PC-9 (cell line): ENCODE data around the gene ADORA2A.

Source experiments
- CTCF ChIP-seq: fragments of 200-600 bp; sonication (generic); conservative IDR thresholded peaks from 2 replicates; pipeline ENCODE4 v1.6.1; 2017; ENCODE audit warnings: mixed run types, antibody characterized with exemption, mild to moderate bottlenecking, moderate library complexity
- EZH2 ChIP-seq: fragments of 200-600 bp; sonication (generic); IDR thresholded peaks from 2 replicates; pipeline ENCODE4 v1.8.0; 2017; ENCODE audit warnings: antibody characterized with exemption, low read depth

- TF ChIP-seq CTCF, result no peak
- TF ChIP-seq EZH2, result no peak
These were observed 35.6 kb upstream of the ADORA2A start for GRCh38 chr22:24391836-24392217.
